ENCODE results near the gene IGFBPL1.
"Not testable (repeated sequence)": the region's sequence is repeated elsewhere in the genome, so short reads cannot be mapped to it uniquely, and the experiment has no call there.

IGFBPL1 gene

GRCh38 chr9:38404314-38404713 lies 19.9 kb downstream of the IGFBPL1 start:
- H3K4me3 ChIP-seq (ENCODE audit: low read length), result no peak overlapping the region
- TF ChIP-seq, protein P1, sequence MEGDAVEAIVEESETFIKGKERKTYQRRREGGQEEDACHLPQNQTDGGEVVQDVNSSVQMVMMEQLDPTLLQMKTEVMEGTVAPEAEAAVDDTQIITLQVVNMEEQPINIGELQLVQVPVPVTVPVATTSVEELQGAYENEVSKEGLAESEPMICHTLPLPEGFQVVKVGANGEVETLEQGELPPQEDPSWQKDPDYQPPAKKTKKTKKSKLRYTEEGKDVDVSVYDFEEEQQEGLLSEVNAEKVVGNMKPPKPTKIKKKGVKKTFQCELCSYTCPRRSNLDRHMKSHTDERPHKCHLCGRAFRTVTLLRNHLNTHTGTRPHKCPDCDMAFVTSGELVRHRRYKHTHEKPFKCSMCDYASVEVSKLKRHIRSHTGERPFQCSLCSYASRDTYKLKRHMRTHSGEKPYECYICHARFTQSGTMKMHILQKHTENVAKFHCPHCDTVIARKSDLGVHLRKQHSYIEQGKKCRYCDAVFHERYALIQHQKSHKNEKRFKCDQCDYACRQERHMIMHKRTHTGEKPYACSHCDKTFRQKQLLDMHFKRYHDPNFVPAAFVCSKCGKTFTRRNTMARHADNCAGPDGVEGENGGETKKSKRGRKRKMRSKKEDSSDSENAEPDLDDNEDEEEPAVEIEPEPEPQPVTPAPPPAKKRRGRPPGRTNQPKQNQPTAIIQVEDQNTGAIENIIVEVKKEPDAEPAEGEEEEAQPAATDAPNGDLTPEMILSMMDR (IDR thresholded peaks at IDR 0.05; ENCODE audit: insufficient read depth, low read depth, low read length, missing control alignments), result no peak

DNA sequence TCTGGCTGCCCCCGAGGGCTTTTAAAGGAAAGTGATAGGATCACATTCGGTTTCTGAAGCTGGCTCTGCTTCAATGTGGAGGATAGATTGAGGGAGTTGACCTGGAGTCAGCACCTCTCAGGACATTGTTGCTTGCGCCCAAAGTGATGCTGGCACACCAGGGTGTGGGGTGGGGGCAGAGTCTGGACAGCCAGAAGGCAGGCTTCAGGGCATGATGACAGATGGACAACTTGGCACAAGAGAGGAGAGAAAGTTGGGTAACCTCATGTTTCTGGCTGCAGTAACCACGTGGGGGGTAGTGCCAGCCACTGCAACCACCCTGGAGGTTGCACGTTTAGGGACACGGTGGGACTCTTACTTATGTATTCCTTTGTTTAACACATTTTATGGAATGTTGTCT lies 22.3 kb downstream of the IGFBPL1 start:
- no peak overlapping the region for H3K4me3 ChIP-seq (ENCODE audit: low read length)
- TF ChIP-seq, protein P1 (IDR thresholded peaks at IDR 0.05; ENCODE audit: insufficient read depth, low read depth, low read length, missing control alignments), result no peak
- no peak for DNase-seq (ENCODE audit: low read depth)

More at GRCh38 chr9:38404314-38404713, 19.9 kb downstream of the IGFBPL1 start:
- no peak for DNase-seq (ENCODE audit: low read depth)

- not testable (repeated sequence) for DNase-seq (ENCODE audit: low read depth); H3K4me3 ChIP-seq (ENCODE audit: low read length)
Observed at GRCh38 chr9:38399191-38399590, 25.1 kb downstream of the IGFBPL1 start.

GRCh38 chr9:38396371-38396671 lies 27.9 kb downstream of the IGFBPL1 start:
- no peak overlapping the region for H3K4me3 ChIP-seq (ENCODE audit: low read length)
- TF ChIP-seq, protein P1 (IDR thresholded peaks at IDR 0.05; ENCODE audit: insufficient read depth, low read depth, low read length, missing control alignments), result no peak
- DNase-seq (ENCODE audit: low read depth), result no peak

DNA sequence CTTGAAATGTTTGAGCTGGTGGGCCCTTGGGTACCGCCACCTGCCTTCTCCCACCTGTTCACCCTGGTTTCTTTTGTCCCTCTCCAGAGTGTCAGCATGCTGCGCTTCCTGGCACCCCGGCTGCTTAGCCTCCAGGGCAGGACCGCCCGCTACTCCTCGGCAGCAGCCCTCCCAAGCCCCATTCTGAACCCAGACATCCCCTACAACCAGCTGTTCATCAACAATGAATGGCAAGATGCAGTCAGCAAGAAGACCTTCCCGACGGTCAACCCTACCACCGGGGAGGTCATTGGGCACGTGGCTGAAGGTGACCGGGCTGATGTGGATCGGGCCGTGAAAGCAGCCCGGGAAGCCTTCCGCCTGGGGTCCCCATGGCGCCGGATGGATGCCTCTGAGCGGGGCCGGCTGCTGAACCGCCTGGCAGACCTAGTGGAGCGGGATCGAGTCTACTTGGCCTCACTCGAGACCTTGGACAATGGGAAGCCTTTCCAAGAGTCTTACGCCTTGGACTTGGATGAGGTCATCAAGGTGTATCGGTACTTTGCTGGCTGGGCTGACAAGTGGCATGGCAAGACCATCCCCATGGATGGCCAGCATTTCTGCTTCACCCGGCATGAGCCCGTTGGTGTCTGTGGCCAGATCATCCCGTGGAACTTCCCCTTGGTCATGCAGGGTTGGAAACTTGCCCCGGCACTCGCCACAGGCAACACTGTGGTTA lies 28.4 kb downstream of the IGFBPL1 start:
- DNase-seq (ENCODE audit: low read depth), result no peak
- TF ChIP-seq, protein P1 (IDR thresholded peaks at IDR 0.05; ENCODE audit: insufficient read depth, low read depth, low read length, missing control alignments), result no peak
- no peak overlapping the region for H3K4me3 ChIP-seq (ENCODE audit: low read length)

DNA sequence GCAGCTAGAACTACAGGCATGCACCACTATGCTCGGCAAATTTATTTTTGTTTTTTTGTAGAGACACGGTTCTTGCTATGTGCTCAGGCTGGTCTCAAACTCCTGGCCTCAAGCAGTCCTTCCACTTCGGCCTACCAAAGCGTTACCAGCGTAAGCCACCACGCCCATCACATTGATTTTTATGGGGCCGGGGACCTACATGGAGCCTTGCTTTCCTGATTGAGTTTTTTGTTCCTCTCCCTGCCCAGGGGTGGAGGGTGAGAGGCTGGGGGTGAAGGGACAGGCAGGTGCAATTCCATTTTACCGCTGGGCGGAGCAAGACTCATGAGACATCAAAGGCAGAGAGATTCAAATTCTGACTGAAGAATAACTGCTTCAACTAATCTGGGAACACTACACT lies 29.8 kb downstream of the IGFBPL1 start:
- no peak for DNase-seq (ENCODE audit: low read depth)
- TF ChIP-seq, protein P1 (IDR thresholded peaks at IDR 0.05; ENCODE audit: insufficient read depth, low read depth, low read length, missing control alignments), result no peak
- H3K4me3 ChIP-seq (ENCODE audit: low read length), result no peak overlapping the region

- TF ChIP-seq, protein P1 (IDR thresholded peaks at IDR 0.05; ENCODE audit: insufficient read depth, low read depth, low read length, missing control alignments), result no peak
- DNase-seq (ENCODE audit: low read depth), result no peak
- H3K4me3 ChIP-seq (ENCODE audit: low read length), result peak overlapping the region; percentile 63
Observed at GRCh38 chr9:38393128-38393796, 31.0 kb downstream of the IGFBPL1 start.

Data from epithelial cell of esophagus (primary cell).